GM12878 (cell line): ENCODE results near the gene PNLIPRP2. TPM values are rescaled to one million over a fixed set of nuclear protein-coding genes. Genes with fewer than 3 reads are reported as not detected.

ENCODE experiments used
- ATAC-seq: fragments of 200-7000 bp; cut with Tn5 transposase; 3 replicates; pipeline ENCODE4 v1.9.1; 2020; ENCODE audit warnings: mild to moderate bottlenecking, moderate library complexity
- BruUV-seq: library from RNA; stranded (reverse); fragments of 400-500 nt; replicated peaks from 2 replicates; lab custom pipeline; 2021; lab: Mats Ljungman, UMichigan
- CTCF ChIA-PET: fragments of 300-600 bp; sonication (Branson Sonifier 250); formaldehyde crosslinking; extraction: SDS; loops from one replicate; lab custom pipeline; 2021; ENCODE audit warnings: inconsistent platforms; lab: Yijun Ruan, JAX
- POLR2A ChIA-PET: fragments of 350-600 bp; formaldehyde crosslinking; extraction: SDS; loops from one replicate; lab custom pipeline; 2021; ENCODE audit warnings: inconsistent platforms; lab: Charles Lee
- RAD21 ChIA-PET: fragments of 300-600 bp; sonication (Branson Sonifier 250); formaldehyde crosslinking; loops from one replicate; lab custom pipeline; 2023; ENCODE audit warnings: antibody characterized with exemption; ENCODE audit not compliant: unreplicated experiment; lab: Charles Lee
- SMC1A ChIA-PET: fragments of 300-600 bp; sonication (Branson Sonifier 250); formaldehyde crosslinking; loops from one replicate; lab custom pipeline; 2023; ENCODE audit not compliant: unreplicated experiment, uncharacterized antibody; lab: Charles Lee
- DNase-seq: peaks from one replicate; pipeline ENCODE4 v3.0.0-alpha.2; 2011; ENCODE audit warnings: low read depth, low spot score
- FAIRE-seq: peaks from 3 replicates; lab custom pipeline; 2011; peaks lifted over from hg19 to GRCh38; lab: Jason Lieb, UNC
- H2AFZ ChIP-seq: 2 replicates; pipeline ENCODE4 v1.6.0; 2011; ENCODE audit warnings: low read depth, low read length, control low read depth; ENCODE audit not compliant: control insufficient read depth
- H3K27ac ChIP-seq: 2 replicates; pipeline ENCODE4 v1.5.1; 2011; ENCODE audit warnings: control low read depth; ENCODE audit not compliant: control insufficient read depth, insufficient read depth
- H3K27me3 ChIP-seq, 2 experiments: replicated peaks in 1 of 2; 2 replicates each; pipeline versions ENCODE4 v1.6.0 to v1.6.1; 2011; ENCODE audit warnings: low read length in 1 of 2; ENCODE audit not compliant: control insufficient read depth in 2 of 2, insufficient read depth in 2 of 2
- H3K36me3 ChIP-seq, 2 experiments: 2 replicates each; pipeline ENCODE4 v1.5.1; 2011; ENCODE audit warnings: low read length in 1 of 2; ENCODE audit not compliant: control insufficient read depth in 2 of 2, insufficient read depth in 2 of 2
- H3K4me1 ChIP-seq: 2 replicates; pipeline ENCODE4 v1.6.1; 2011; ENCODE audit warnings: mild to moderate bottlenecking, low read length, moderate library complexity, mixed read lengths; ENCODE audit not compliant: control insufficient read depth, insufficient read depth
- H3K4me2 ChIP-seq: 2 replicates; pipeline ENCODE4 v1.6.0; 2011; ENCODE audit warnings: control low read depth; ENCODE audit not compliant: control insufficient read depth, insufficient read depth
- H3K4me3 ChIP-seq: fragments of 200-600 bp; sonication (generic); 2 replicates; pipeline ENCODE4 v1.5.1; 2016
- H3K79me2 ChIP-seq: 2 replicates; pipeline ENCODE4 v1.6.0; 2011; ENCODE audit warnings: low read length; ENCODE audit not compliant: control insufficient read depth, insufficient read depth
- H3K9ac ChIP-seq: 2 replicates; pipeline ENCODE4 v1.8.0; 2011; ENCODE audit warnings: low read length, control low read depth, mixed read lengths; ENCODE audit not compliant: control insufficient read depth, insufficient read depth
- H3K9me3 ChIP-seq: replicated peaks from 3 replicates; pipeline ENCODE4 v1.5.1; 2011; ENCODE audit warnings: mild to moderate bottlenecking, low read length; ENCODE audit not compliant: control insufficient read depth, insufficient read depth
- H4K20me1 ChIP-seq: 2 replicates; pipeline ENCODE4 v1.6.0; 2011; ENCODE audit not compliant: control insufficient read depth, insufficient read depth
- CBX3 ChIP-seq: fragments of 200-600 bp; sonication (generic); IDR thresholded peaks from 2 replicates; pipeline ENCODE4 v1.6.1; 2016; ENCODE audit warnings: low read depth, borderline replicate concordance
- GABPA ChIP-seq: IDR thresholded peaks from 2 replicates; pipeline ENCODE4 v1.6.1; 2014; ENCODE audit warnings: antibody characterized with exemption, low read depth, mild to moderate bottlenecking, inconsistent platforms
- JUND ChIP-seq: IDR thresholded peaks from 2 replicates; pipeline ENCODE4 v1.6.1; 2012; ENCODE audit warnings: low read depth, mild to moderate bottlenecking, low read length, improper control_type of control experiment, moderate library complexity
- NBN ChIP-seq: fragments of 450-650 bp; IDR thresholded peaks from 2 replicates; pipeline ENCODE4 v1.6.1; 2016
- NFYA ChIP-seq: IDR thresholded peaks from 2 replicates; pipeline ENCODE4 v1.6.1; 2011; ENCODE audit warnings: low read depth, mild to moderate bottlenecking, low read length, improper control_type of control experiment, borderline replicate concordance
- NR2C2 ChIP-seq: IDR thresholded peaks from 2 replicates; pipeline ENCODE4 v1.6.1; 2011; ENCODE audit warnings: borderline replicate concordance, low read depth; ENCODE audit not compliant: control insufficient read depth, insufficient read length
- POLR2A ChIP-seq: IDR thresholded peaks from 2 replicates; pipeline ENCODE4 v1.6.1; 2011; ENCODE audit warnings: low read depth, mild to moderate bottlenecking, low read length
- RBBP5 ChIP-seq: fragments of 200-600 bp; sonication (generic); conservative IDR thresholded peaks from 2 replicates; pipeline ENCODE4 v1.6.1; 2016
- SIN3A ChIP-seq: IDR thresholded peaks from 2 replicates; pipeline ENCODE4 v1.6.1; 2012; ENCODE audit warnings: low read depth, low read length, improper control_type of control experiment
- SMAD1 ChIP-seq: fragments of 450-650 bp; IDR thresholded peaks from 2 replicates; pipeline ENCODE4 v1.6.1; 2018; ENCODE audit warnings: mild to moderate bottlenecking, low read depth; ENCODE audit not compliant: partially characterized antibody
- STAT3 ChIP-seq: IDR thresholded peaks from 2 replicates; pipeline ENCODE4 v1.6.1; 2011; ENCODE audit warnings: low read depth, low read length, improper control_type of control experiment
- TCF3 ChIP-seq: IDR thresholded peaks from 2 replicates; pipeline ENCODE4 v1.6.1; 2012; ENCODE audit warnings: low read depth, mild to moderate bottlenecking, low read length, borderline replicate concordance; ENCODE audit not compliant: insufficient read depth
- WGBS: methylation state at CpG from one replicate; pipeline ENCODE4 v1.1.6; 2016; ENCODE audit warnings: low lambda C conversion rate; ENCODE audit not compliant: insufficient replicate concordance, insufficient coverage; ENCODE audit errors: missing lambda C conversion rate; 5-methylcytosine and 5-hydroxymethylcytosine counted together
- in situ Hi-C: fragments of 300-500 bp; cut with MboI; formaldehyde crosslinking; loops from 9 replicates; pipeline ENCODE4 v1.14.3; 2018; ENCODE audit warnings: mixed read lengths
- intact Hi-C: fragments of 100-400 bp; cut with micrococcal nuclease; formaldehyde crosslinking; loops from one replicate; pipeline ENCODE4 v1.14.2; 2022; ENCODE audit not compliant: unreplicated experiment
- polyA plus RNA-seq, 11 experiments: library from polyadenylated mRNA; depleted of rRNA in 4 of 11; unstranded in 6 of 11; stranded (reverse) in 5 of 11; fragments of >200 nt; fragmentation: Nextera tagmentation in 4 of 11; fragmentation: Illumina TruSeq in 1 of 11; extraction: Ambion mirVana in 4 of 11; extraction: Trizol in 1 of 11; gene quantifications; 1 replicate in 1 of 11; 2 replicates in 10 of 11; pipeline versions ENCODE4 v1.2.1 to v1.2.3, GENCODE V29; 2011 to 2016; ENCODE audit warnings: inconsistent platforms in 2 of 11, missing spikeins in 2 of 11, low read depth in 1 of 11
- total RNA-seq, 4 experiments: library from RNA; depleted of rRNA in 3 of 4; stranded (reverse); fragments of >200 nt in 3 of 4; fragmentation: Illumina TruSeq in 1 of 4; extraction: Trizol in 1 of 4; gene quantifications; 2 replicates each; pipeline versions ENCODE4 v1.2.1 to v1.2.3, GENCODE V29; 2013 to 2021
- TF ChIP-seq, protein P1 (sequence below): fragments of 450-650 bp; IDR thresholded peaks from 2 replicates; pipeline ENCODE4 v1.6.1; 2017; ENCODE audit warnings: mild to moderate bottlenecking, moderate library complexity
- TF ChIP-seq, protein P2 (sequence below): fragments of 150-350 bp; IDR thresholded peaks from 2 replicates; pipeline ENCODE4 v1.6.1; 2014; ENCODE audit warnings: mild to moderate bottlenecking, low read depth, low read length
- TF ChIP-seq, protein P3 (sequence below): fragments of 450-650 bp; IDR thresholded peaks from 2 replicates; pipeline ENCODE4 v1.6.1; 2017; ENCODE audit warnings: borderline replicate concordance
- TF ChIP-seq, protein P4 (sequence below): IDR thresholded peaks from 2 replicates; pipeline ENCODE4 v1.6.1; 2012; ENCODE audit warnings: low read depth, low read length, improper control_type of control experiment
- TF ChIP-seq, protein P5 (sequence below), 3 experiments: IDR thresholded peaks in 2 of 3; conservative IDR thresholded peaks in 1 of 3; 2 replicates each; pipeline ENCODE4 v1.5.1; 2011; ENCODE audit warnings: low read depth in 3 of 3, low read length in 3 of 3, mild to moderate bottlenecking in 3 of 3, control low read depth in 2 of 3, moderate library complexity in 2 of 3, inconsistent platforms in 1 of 3, mixed read lengths in 1 of 3; ENCODE audit not compliant: control insufficient read depth in 2 of 3, insufficient read depth in 1 of 3; ENCODE audit errors: extremely low read depth in 1 of 3

The PNLIPRP2 gene
- total and polyA plus RNA-seq, 10 of the 15 experiments (the other 5 are each of a cell fraction or from before 2014, with no cell fraction given) = 0.33 TPM; not detected in 9

DNA sequence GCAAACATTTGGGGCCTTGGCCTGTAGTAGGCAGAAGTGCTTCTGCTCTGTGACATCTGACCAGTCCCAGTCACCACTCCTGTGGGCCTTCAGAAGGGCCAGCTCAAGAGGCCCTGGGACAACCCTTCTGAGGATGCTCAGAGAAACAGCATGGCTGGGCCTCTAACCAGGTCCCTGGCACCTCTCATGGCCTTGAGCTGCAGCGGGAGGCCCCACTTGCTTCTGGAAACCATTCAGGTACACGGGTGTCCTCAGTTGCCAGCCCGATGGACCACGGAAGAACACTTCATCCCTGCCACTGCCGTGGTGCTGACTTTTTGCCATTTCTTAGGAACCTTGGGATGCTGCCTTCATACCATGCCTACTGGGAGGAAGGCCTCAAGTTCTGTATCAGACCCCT lies 64.0 kb downstream of the PNLIPRP2 start:
- H3K4me1 ChIP-seq = no peaks in the 10 kb centered on the region
- no peak overlapping the region for H3K4me3 ChIP-seq
- H3K9me3 ChIP-seq = no peaks in the 10 kb centered on the region
- RAD21 ChIA-PET = no interaction called here
- H3K9ac ChIP-seq = no peak overlapping the region
- intact Hi-C loops = no loop called here
- DNase-seq (no peak), FAIRE-seq (no peak), ATAC-seq (no peak)
- SMC1A ChIA-PET = no interaction called here
- H3K4me2 ChIP-seq = no peak overlapping the region
- BruUV-seq = no TSS peak
- POLR2A ChIA-PET = no interaction called here
- H4K20me1 ChIP-seq = no peaks in the 10 kb centered on the region
- 30% methylated on average over 5 of the region's 5 CpGs for WGBS
- in situ Hi-C loops = loop anchor here (5.0 to 10.0 kb wide), 2 partner anchors 100 to 493 kb away; no protein-coding TSS in a partner anchor
- CTCF ChIA-PET = no interaction called here
- no peaks in the 10 kb centered on the region for H3K27me3 ChIP-seq
- no peak overlapping the region for H3K27ac ChIP-seq
- no peak overlapping the region for H2AFZ ChIP-seq
- H3K79me2 ChIP-seq = no peaks in the 10 kb centered on the region
- no peaks in the 10 kb centered on the region for H3K36me3 ChIP-seq
- TF ChIP-seq, protein P1, sequence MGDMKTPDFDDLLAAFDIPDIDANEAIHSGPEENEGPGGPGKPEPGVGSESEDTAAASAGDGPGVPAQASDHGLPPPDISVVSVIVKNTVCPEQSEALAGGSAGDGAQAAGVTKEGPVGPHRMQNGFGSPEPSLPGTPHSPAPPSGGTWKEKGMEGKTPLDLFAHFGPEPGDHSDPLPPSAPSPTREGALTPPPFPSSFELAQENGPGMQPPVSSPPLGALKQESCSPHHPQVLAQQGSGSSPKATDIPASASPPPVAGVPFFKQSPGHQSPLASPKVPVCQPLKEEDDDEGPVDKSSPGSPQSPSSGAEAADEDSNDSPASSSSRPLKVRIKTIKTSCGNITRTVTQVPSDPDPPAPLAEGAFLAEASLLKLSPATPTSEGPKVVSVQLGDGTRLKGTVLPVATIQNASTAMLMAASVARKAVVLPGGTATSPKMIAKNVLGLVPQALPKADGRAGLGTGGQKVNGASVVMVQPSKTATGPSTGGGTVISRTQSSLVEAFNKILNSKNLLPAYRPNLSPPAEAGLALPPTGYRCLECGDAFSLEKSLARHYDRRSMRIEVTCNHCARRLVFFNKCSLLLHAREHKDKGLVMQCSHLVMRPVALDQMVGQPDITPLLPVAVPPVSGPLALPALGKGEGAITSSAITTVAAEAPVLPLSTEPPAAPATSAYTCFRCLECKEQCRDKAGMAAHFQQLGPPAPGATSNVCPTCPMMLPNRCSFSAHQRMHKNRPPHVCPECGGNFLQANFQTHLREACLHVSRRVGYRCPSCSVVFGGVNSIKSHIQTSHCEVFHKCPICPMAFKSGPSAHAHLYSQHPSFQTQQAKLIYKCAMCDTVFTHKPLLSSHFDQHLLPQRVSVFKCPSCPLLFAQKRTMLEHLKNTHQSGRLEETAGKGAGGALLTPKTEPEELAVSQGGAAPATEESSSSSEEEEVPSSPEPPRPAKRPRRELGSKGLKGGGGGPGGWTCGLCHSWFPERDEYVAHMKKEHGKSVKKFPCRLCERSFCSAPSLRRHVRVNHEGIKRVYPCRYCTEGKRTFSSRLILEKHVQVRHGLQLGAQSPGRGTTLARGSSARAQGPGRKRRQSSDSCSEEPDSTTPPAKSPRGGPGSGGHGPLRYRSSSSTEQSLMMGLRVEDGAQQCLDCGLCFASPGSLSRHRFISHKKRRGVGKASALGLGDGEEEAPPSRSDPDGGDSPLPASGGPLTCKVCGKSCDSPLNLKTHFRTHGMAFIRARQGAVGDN = no peak
- TF ChIP-seq, protein P2, sequence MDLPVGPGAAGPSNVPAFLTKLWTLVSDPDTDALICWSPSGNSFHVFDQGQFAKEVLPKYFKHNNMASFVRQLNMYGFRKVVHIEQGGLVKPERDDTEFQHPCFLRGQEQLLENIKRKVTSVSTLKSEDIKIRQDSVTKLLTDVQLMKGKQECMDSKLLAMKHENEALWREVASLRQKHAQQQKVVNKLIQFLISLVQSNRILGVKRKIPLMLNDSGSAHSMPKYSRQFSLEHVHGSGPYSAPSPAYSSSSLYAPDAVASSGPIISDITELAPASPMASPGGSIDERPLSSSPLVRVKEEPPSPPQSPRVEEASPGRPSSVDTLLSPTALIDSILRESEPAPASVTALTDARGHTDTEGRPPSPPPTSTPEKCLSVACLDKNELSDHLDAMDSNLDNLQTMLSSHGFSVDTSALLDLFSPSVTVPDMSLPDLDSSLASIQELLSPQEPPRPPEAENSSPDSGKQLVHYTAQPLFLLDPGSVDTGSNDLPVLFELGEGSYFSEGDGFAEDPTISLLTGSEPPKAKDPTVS = no peak
- TF ChIP-seq, protein P3, sequence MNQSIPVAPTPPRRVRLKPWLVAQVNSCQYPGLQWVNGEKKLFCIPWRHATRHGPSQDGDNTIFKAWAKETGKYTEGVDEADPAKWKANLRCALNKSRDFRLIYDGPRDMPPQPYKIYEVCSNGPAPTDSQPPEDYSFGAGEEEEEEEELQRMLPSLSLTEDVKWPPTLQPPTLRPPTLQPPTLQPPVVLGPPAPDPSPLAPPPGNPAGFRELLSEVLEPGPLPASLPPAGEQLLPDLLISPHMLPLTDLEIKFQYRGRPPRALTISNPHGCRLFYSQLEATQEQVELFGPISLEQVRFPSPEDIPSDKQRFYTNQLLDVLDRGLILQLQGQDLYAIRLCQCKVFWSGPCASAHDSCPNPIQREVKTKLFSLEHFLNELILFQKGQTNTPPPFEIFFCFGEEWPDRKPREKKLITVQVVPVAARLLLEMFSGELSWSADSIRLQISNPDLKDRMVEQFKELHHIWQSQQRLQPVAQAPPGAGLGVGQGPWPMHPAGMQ = no peak
- TF ChIP-seq NBN (no peak), JUND (no peak), NR2C2 (no peak), POLR2A (no peak), SMAD1 (no peak), GABPA (no peak), NFYA (no peak), RBBP5 (no peak), TCF3 (no peak), STAT3 (no peak), CBX3 (no peak), SIN3A (no peak)
- TF ChIP-seq, protein P4, sequence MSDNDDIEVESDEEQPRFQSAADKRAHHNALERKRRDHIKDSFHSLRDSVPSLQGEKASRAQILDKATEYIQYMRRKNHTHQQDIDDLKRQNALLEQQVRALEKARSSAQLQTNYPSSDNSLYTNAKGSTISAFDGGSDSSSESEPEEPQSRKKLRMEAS = no peak
- TF ChIP-seq, protein P5, sequence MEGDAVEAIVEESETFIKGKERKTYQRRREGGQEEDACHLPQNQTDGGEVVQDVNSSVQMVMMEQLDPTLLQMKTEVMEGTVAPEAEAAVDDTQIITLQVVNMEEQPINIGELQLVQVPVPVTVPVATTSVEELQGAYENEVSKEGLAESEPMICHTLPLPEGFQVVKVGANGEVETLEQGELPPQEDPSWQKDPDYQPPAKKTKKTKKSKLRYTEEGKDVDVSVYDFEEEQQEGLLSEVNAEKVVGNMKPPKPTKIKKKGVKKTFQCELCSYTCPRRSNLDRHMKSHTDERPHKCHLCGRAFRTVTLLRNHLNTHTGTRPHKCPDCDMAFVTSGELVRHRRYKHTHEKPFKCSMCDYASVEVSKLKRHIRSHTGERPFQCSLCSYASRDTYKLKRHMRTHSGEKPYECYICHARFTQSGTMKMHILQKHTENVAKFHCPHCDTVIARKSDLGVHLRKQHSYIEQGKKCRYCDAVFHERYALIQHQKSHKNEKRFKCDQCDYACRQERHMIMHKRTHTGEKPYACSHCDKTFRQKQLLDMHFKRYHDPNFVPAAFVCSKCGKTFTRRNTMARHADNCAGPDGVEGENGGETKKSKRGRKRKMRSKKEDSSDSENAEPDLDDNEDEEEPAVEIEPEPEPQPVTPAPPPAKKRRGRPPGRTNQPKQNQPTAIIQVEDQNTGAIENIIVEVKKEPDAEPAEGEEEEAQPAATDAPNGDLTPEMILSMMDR (IDR thresholded peaks at IDR 0.05 in 2 of 3, conservative IDR thresholded peaks at IDR 0.05 in 1 of 3; ENCODE audit: control insufficient read depth in 2 of 3, extremely low read depth in 1 of 3, insufficient read depth in 1 of 3, low read depth in 3 of 3, low read length in 3 of 3) = no peak
